Stomach smooth muscle (tissue), 2 donors: ENCODE measurements around the gene RBMS2.
A peak's percentile ranks its signal among the peaks of the same experiment; 100 is the strongest.

Experiments
- H3K27ac ChIP-seq: one replicate; pipeline ENCODE4 v1.7.0; 2013; ENCODE audit warnings: mild to moderate bottlenecking, low read length, inconsistent platforms
- H3K27me3 ChIP-seq, 2 donors: one replicate each; pipeline ENCODE4 v1.7.0; 2013; ENCODE audit warnings: low read length in 2 of 2; ENCODE audit not compliant: insufficient read depth in 2 of 2, control insufficient read depth in 1 of 2
- H3K36me3 ChIP-seq, 2 donors: one replicate each; pipeline ENCODE4 v1.7.0; 2013; ENCODE audit warnings: low read length in 2 of 2; ENCODE audit not compliant: control insufficient read depth in 2 of 2, insufficient read depth in 2 of 2
- H3K4me1 ChIP-seq: one replicate; pipeline ENCODE4 v1.7.0; 2013; ENCODE audit warnings: low read length; ENCODE audit not compliant: control insufficient read depth, insufficient read depth
- H3K4me3 ChIP-seq, 2 donors: one replicate each; pipeline ENCODE4 v1.7.0; 2013; ENCODE audit warnings: low read length in 2 of 2
- H3K9ac ChIP-seq, 2 donors: one replicate each; pipeline ENCODE4 v1.7.0; 2013; ENCODE audit warnings: low read length in 2 of 2, mild to moderate bottlenecking in 1 of 2
- H3K9me3 ChIP-seq, 2 donors: one replicate each; pipeline ENCODE4 v1.7.0; 2013; ENCODE audit warnings: low read length in 2 of 2; ENCODE audit not compliant: control insufficient read depth in 2 of 2
- donor health status: healthy.
- donor health status: Pancreatic carcinoma.

Gene RBMS2

DNA sequence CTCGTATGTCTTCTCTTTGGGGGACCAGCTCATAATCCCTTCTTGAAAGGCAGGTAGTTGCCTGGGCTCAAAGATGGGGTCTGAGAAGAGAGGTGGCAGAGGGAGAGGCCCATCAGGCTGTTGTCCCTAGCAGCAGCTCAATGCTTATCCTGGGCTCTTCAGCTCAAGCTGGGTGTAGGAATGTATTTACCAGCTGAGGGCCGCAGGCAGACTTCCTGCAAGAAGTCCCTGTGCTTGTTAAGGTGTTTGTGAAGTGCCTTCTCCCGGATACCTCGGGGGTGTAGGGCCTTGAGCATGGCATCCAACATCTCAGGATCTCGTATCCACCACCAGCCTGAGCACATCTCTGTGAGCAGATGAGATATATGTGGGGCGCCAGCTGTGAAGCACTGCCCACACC lies 79.1 kb downstream of the RBMS2 start:
- Histone ChIP-seq H3K9ac (no peak overlapping the region), H3K9me3 (no peaks in the 10 kb centered on the region), H3K4me3 (no peak overlapping the region), H3K27ac (no peak overlapping the region), H3K27me3 (no peaks in the 10 kb centered on the region), H3K36me3 (peaks cover 81 to 85% of the 10 kb centered on the region in 2 donors), H3K4me1 (no peaks in the 10 kb centered on the region)

DNA sequence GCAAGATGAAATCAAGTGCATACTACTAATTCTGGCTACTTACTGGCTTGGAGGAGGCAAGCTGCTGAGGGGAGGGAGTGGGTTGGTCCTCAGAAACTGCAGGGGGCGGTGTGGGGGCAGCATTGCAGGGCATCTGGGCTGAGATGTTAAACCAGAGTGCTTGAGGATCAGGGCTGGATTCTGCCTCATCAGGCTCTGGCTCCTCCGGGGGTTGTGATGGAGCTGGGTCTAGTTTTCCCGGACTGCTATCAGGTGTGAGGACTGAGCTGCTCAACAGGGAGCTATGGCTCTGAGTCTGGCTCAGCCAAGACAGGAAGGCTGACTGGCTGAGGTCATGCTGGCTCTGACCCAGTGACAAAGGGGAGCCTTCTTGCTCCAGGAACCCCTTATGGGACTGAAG lies 79.9 kb downstream of the RBMS2 start:
- no peaks in the 10 kb centered on the region for H3K27me3 ChIP-seq
- H3K9me3 ChIP-seq = no peaks in the 10 kb centered on the region
- H3K36me3 ChIP-seq = peaks cover 88 to 92% of the 10 kb centered on the region in 2 donors
- no peak overlapping the region for H3K27ac ChIP-seq
- H3K9ac ChIP-seq = no peak overlapping the region
- H3K4me3 ChIP-seq = no peak overlapping the region
- H3K4me1 ChIP-seq = no peaks in the 10 kb centered on the region

DNA sequence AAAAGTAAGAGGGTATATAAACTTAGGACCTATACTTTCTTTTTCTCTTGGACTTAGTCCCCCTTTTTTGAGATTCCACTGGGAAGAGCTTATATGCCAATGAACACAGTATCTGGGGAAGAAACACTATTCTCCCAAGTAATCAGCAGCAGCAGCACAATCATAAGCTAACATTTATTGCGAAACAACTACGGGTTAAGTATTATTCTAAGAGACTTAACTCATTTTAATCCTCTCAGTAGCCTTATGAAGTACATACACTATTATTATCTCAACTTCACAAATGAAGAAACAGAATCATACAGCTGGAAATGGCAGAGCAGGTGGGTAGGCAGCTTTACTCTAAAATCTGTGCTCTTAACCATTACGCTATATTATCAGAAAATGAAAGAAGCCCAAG lies 80.6 kb downstream of the RBMS2 start:
- H3K27me3 ChIP-seq = no peaks in the 10 kb centered on the region
- peaks cover 91 to 94% of the 10 kb centered on the region in 2 donors for H3K36me3 ChIP-seq
- H3K4me3 ChIP-seq = no peak overlapping the region
- H3K9ac ChIP-seq = no peak overlapping the region
- H3K27ac ChIP-seq = no peak overlapping the region
- H3K9me3 ChIP-seq = no peaks in the 10 kb centered on the region
- H3K4me1 ChIP-seq = no peaks in the 10 kb centered on the region

DNA sequence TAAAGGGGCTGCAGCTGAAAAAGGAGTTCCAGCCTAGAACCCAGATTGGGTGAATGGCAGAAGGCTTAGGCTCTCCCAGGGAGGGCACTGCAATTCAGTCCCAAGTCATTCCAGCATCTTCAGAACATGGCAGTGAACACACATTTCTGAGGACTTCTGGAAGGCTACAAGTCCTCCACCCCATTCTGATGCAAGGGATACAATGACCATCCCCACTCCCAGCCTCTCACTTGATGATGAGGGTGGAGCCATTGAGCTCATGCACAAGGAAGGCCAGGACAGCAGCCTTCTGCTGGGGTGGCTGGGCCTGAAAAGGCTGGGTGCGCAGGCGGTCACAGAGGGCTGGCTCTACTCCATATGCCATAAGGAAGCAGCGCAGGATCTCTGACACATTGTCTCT lies 82.7 kb downstream of the RBMS2 start:
- Histone ChIP-seq H3K36me3 (peaks cover 79 to 82% of the 10 kb centered on the region in 2 donors), H3K9ac (no peak overlapping the region)

DNA sequence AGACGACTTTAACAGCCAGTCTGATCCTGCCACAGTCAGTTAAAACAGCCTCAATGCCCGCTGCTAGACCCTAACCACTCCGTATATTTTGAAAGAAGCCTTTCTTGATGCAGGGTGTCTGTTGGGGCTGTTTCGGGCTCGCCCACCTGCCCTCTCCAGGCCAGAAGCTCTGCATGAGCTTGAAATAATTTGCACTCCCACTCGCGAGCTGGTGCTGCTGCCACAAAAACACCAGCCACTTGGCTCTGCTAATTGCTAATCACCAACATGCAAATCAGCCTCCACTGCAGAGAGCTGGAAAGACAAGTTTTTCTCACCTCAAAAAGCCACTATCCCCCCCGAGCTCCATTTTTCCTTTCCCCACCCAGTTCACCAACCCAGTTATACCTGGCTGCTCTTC lies 93.0 kb downstream of the RBMS2 start:
- H3K27me3 ChIP-seq = no peaks in the 10 kb centered on the region
- H3K36me3 ChIP-seq = peaks cover 69 to 76% of the 10 kb centered on the region in 2 donors
- H3K9me3 ChIP-seq = no peaks in the 10 kb centered on the region
- H3K4me3 ChIP-seq = no peak overlapping the region
- no peak overlapping the region for H3K27ac ChIP-seq
- H3K4me1 ChIP-seq = peaks cover 8% of the 10 kb centered on the region
- no peak overlapping the region for H3K9ac ChIP-seq

More for the DNA sequence above, 82.7 kb downstream of the RBMS2 start:
- no peaks in the 10 kb centered on the region for H3K27me3 ChIP-seq
- no peak overlapping the region for H3K27ac ChIP-seq
- H3K4me1 ChIP-seq = no peaks in the 10 kb centered on the region
- H3K4me3 ChIP-seq = no peak overlapping the region
- no peaks in the 10 kb centered on the region for H3K9me3 ChIP-seq

DNA sequence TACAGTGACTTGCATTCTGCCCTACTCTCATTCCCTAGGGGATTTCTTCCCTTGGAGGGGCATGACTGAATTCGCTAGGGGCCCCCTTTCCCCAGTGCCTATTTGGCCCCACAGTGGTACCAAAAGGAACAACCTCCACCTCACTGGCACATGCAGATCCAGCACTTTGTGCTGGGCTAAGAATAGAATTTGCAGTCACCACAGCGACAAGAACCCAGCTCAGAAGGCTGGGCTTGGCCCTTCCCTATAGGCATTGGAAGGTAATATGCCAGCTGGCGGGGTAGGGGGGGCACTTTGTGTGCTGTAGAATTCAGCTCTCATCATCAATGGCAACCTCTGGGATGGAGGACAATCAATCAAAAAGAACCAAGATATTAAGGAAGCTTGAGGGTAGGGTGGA lies 94.6 kb downstream of the RBMS2 start:
- no peak overlapping the region for H3K4me3 ChIP-seq
- H3K27ac ChIP-seq = no peak overlapping the region
- H3K9ac ChIP-seq = no peak overlapping the region
- H3K36me3 ChIP-seq = peaks cover 58 to 65% of the 10 kb centered on the region in 2 donors
- H3K4me1 ChIP-seq = peaks cover 10% of the 10 kb centered on the region
- H3K9me3 ChIP-seq = no peaks in the 10 kb centered on the region
- no peaks in the 10 kb centered on the region for H3K27me3 ChIP-seq

DNA sequence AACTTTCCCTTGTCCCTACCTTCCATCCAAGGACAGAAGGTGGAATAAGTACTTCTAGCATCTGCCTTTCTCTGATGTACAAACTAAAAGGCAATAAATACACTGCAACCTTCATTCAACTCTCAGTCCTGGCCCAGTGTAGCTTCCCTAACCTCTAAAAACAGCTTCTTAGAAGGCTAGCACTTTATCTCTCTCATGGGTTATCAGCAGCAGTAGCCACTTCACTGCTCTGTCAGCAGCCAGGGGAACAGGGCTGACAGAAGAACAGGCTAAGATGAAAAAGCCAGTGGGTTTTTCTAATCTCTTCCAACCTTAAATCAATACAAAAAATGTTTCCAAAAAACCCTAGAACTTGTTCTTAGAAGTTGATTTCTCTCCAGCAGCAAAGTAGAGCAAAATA lies 95.3 kb downstream of the RBMS2 start:
- Histone ChIP-seq H3K27ac (no peak overlapping the region), H3K9ac (no peak overlapping the region), H3K4me3 (no peak overlapping the region), H3K4me1 (peaks cover 10% of the 10 kb centered on the region), H3K27me3 (no peaks in the 10 kb centered on the region), H3K9me3 (no peaks in the 10 kb centered on the region), H3K36me3 (peaks cover 51 to 59% of the 10 kb centered on the region in 2 donors)

DNA sequence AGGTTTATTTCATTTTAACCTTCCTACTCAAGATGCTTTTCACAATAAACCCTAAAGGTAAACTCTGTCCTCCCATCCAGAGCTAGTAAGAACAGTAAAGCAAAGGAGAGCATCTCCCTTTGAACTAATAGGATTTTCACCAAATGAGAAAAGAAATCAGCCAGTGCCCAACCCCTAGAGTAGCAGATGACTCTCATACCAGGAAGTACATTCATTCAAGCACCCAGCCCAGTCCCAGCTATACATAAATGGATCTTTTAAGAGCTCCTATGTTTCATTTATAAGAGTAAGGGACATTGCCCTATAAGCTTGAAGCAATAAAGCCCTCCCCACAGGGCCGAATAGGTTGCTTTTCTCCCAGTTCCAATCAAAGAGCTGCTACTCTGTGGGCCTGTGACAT lies 100.9 kb downstream of the RBMS2 start:
- peaks cover 5 to 9% of the 10 kb centered on the region in 2 donors for H3K36me3 ChIP-seq
- no peak overlapping the region for H3K27ac ChIP-seq

DNA sequence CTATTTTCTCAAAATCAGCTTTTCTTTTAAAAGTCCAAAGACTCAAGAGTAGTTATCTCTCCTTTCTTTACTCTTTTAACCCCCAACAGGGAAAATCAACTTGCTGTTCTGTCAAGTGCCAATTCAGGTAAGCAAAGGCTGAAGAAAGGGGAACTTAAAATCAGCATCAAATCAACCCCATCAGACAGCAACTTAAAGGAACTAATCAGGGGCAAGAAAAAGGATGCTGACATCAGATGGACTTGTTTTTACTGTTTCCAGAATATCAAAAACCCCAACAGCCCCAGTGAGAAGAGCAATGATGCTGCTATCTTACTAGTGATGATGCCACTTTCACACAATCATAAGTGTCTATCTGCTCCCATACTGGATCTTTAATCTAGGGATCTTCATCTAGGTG lies 105.1 kb downstream of the RBMS2 start:
- H3K27ac ChIP-seq = no peak overlapping the region
- peaks cover 0 to 2% of the 10 kb centered on the region in 2 donors for H3K36me3 ChIP-seq
- no peaks in the 10 kb centered on the region for H3K27me3 ChIP-seq
- no peak overlapping the region for H3K4me3 ChIP-seq
- H3K9me3 ChIP-seq = no peaks in the 10 kb centered on the region
- H3K9ac ChIP-seq = no peak overlapping the region
- H3K4me1 ChIP-seq = peaks cover 22% of the 10 kb centered on the region

More for the DNA sequence above, 100.9 kb downstream of the RBMS2 start:
- Histone ChIP-seq H3K9me3 (no peaks in the 10 kb centered on the region), H3K9ac (no peak overlapping the region), H3K27me3 (no peaks in the 10 kb centered on the region), H3K4me1 (peaks cover 8% of the 10 kb centered on the region), H3K4me3 (no peak overlapping the region)

DNA sequence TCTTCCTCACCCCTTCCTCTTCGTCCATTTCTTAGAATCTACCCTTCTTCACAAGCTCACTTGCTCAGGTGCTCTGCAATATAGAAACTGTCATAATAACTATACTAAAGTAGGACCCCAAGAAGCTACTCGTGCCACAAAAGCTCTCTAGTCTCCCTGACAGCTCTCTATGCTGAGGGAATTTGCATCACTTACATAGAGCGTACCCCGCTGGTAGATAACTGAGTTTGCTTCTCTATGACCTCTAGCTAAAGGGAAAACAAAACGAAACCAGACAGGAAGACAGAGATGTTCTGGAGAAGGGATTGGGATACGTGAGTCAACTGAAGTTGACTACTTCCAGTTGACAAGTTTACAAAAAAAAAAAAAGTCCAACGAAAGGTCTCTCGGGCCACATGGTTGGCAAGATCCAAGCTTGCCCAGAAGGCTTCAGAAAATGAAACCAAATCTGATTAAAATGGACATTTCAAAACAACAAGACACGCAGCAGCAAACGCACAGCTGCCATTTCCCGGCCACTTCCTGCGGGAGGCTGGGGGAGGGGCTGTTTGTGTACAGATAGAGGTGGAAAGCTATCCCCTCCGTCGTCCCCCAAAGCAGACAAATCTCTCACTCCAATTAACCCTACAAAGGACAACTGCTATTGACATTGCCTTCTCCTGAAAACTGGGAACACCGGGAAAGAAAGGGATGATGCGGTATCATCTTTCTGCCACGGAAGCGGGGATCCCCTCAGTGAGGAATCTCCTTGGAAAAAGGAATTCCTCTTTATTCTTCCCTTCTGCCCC lies 107.2 kb downstream of the RBMS2 start:
- H3K9me3 ChIP-seq = no peaks in the 10 kb centered on the region
- H3K9ac ChIP-seq = peak overlapping the region; percentile 79 to 94
- H3K4me3 ChIP-seq = peak overlapping the region; percentile 90 to 97
- H3K36me3 ChIP-seq = peaks cover 0 to 2% of the 10 kb centered on the region in 2 donors
- peak overlapping the region; percentile 77 for H3K27ac ChIP-seq
- peaks cover 40% of the 10 kb centered on the region for H3K4me1 ChIP-seq
- H3K27me3 ChIP-seq = no peaks in the 10 kb centered on the region

DNA sequence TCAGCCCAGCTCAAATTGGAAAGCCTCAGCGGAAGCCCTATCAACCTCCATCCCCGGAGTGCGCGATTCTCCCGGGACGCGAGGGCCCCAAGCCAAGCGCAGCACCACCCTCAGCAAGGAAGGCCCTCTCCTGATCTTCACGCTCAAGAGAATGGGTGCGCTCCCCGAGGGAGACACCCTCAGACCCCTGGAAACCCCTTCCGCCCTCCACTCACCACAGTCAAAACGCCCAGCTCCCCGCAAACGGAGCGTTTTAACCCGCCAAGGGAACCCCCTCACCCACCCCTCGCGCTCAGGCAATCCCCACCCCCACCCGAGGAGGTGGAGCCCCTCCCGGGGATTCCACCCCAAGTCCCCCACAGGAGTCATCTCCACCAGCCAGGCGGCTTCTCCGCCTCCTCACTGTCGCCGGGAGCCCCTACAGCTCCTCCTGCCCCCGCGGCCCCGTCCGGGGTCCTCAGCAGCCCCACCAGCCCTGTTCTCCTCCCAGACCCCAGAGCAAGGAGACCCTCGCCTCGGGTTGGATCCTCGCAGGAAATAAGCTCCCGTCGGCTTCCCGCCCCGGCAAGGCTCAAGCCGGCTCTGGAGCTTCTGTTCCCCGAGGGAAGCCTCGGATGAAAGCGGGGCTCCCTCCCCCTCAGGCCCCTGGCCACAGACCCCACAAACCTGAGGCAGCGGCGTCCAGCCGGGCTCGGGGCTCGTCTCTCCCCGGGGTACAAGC lies 108.0 kb downstream of the RBMS2 start:
- peaks cover 44% of the 10 kb centered on the region for H3K4me1 ChIP-seq

More for the DNA sequence above, 108.0 kb downstream of the RBMS2 start:
- Histone ChIP-seq H3K27ac (peak overlapping the region; percentile 77), H3K9me3 (no peaks in the 10 kb centered on the region), H3K4me3 (peak overlapping the region; percentile 90 to 97), H3K9ac (peak overlapping the region; percentile 79 to 94), H3K27me3 (no peaks in the 10 kb centered on the region), H3K36me3 (peaks cover 0 to 2% of the 10 kb centered on the region in 2 donors)
